Mesenchymal stem cell (in vitro differentiated cells and primary cell): ENCODE data around the gene C10orf71.

Experiments used
- DNase-seq: peaks from one replicate; pipeline ENCODE4 v3.0.0-alpha.2; 2013
- H2AFZ ChIP-seq: one replicate; pipeline ENCODE4 v1.6.1; 2013; ENCODE audit warnings: low read depth, mild to moderate bottlenecking, control low read depth, inconsistent platforms, low read length, moderate library complexity
- H2AK5ac ChIP-seq: 2 replicates; pipeline ENCODE4 v1.6.1; 2013; ENCODE audit warnings: low read length, moderate library complexity, mild to moderate bottlenecking, inconsistent platforms; ENCODE audit not compliant: severe bottlenecking
- H2BK120ac ChIP-seq: one replicate; pipeline ENCODE4 v1.6.1; 2013; ENCODE audit warnings: low read depth, mild to moderate bottlenecking, inconsistent platforms, low read length, moderate library complexity
- H2BK12ac ChIP-seq, 2 experiments: one replicate each; pipeline ENCODE4 v1.6.1; 2013; ENCODE audit warnings: inconsistent platforms in 2 of 2, low read length in 2 of 2, mild to moderate bottlenecking in 2 of 2, moderate library complexity in 2 of 2, control low read depth in 1 of 2
- H2BK15ac ChIP-seq: one replicate; pipeline ENCODE4 v1.6.1; 2013; ENCODE audit warnings: mild to moderate bottlenecking, low read depth, inconsistent platforms; ENCODE audit not compliant: poor library complexity, severe bottlenecking
- H2BK5ac ChIP-seq: 2 replicates; pipeline ENCODE4 v1.6.1; 2013; ENCODE audit warnings: low read depth, mild to moderate bottlenecking, low read length, control low read depth, inconsistent platforms; ENCODE audit not compliant: poor library complexity, severe bottlenecking
- H3K14ac ChIP-seq, 2 experiments: one replicate each; pipeline ENCODE4 v1.6.1; 2013; ENCODE audit warnings: inconsistent platforms in 2 of 2, low read length in 2 of 2, control low read depth in 1 of 2, mild to moderate bottlenecking in 1 of 2, moderate library complexity in 1 of 2
- H3K18ac ChIP-seq, 2 experiments: one replicate each; pipeline ENCODE4 v1.6.1; 2013; ENCODE audit warnings: inconsistent platforms in 2 of 2, low read length in 2 of 2, control low read depth in 1 of 2, low read depth in 1 of 2, mild to moderate bottlenecking in 1 of 2
- H3K23ac ChIP-seq, 2 experiments: one replicate each; pipeline ENCODE4 v1.6.1; 2013; ENCODE audit warnings: inconsistent platforms in 2 of 2, low read length in 2 of 2, mild to moderate bottlenecking in 2 of 2, moderate library complexity in 2 of 2, control low read depth in 1 of 2
- H3K27ac ChIP-seq: 2 replicates; pipeline ENCODE4 v1.5.1; 2013; ENCODE audit warnings: mild to moderate bottlenecking, moderate library complexity, low read length, control low read depth, inconsistent platforms; ENCODE audit not compliant: poor library complexity, severe bottlenecking
- H3K27me3 ChIP-seq, 2 experiments: 2 replicates each; pipeline versions ENCODE4 v1.6.1 to v1.7.0; 2013; ENCODE audit warnings: low read length in 2 of 2, mild to moderate bottlenecking in 2 of 2, moderate library complexity in 2 of 2, control low read depth in 1 of 2, inconsistent platforms in 1 of 2; ENCODE audit not compliant: control insufficient read depth in 1 of 2, insufficient read depth in 1 of 2
- H3K36me3 ChIP-seq, 2 experiments: 2 replicates each; pipeline versions ENCODE4 v1.6.1 to v1.7.0; 2013; ENCODE audit warnings: low read length in 2 of 2, control low read depth in 1 of 2, inconsistent platforms in 1 of 2, low read depth in 1 of 2, mild to moderate bottlenecking in 1 of 2; ENCODE audit not compliant: insufficient read depth in 2 of 2, control insufficient read depth in 1 of 2
- H3K4ac ChIP-seq, 2 experiments: one replicate each; pipeline ENCODE4 v1.6.1; 2013; ENCODE audit warnings: inconsistent platforms in 2 of 2, low read length in 2 of 2, mild to moderate bottlenecking in 2 of 2, moderate library complexity in 2 of 2, control low read depth in 1 of 2, low read depth in 1 of 2
- H3K4me1 ChIP-seq: 2 replicates; pipeline ENCODE4 v1.6.1; 2013; ENCODE audit warnings: low read depth, low read length, control low read depth; ENCODE audit not compliant: control insufficient read depth, insufficient read depth
- H3K4me2 ChIP-seq: 2 replicates; pipeline ENCODE4 v1.6.1; 2013; ENCODE audit warnings: low read length, mild to moderate bottlenecking, inconsistent platforms; ENCODE audit not compliant: poor library complexity, severe bottlenecking
- H3K4me3 ChIP-seq, 2 experiments: 2 replicates each; pipeline versions ENCODE4 v1.5.1 to v1.7.0; 2013; ENCODE audit warnings: low read length in 2 of 2, mild to moderate bottlenecking in 2 of 2, control low read depth in 1 of 2, low read depth in 1 of 2; ENCODE audit not compliant: insufficient read depth in 1 of 2
- H3K79me1 ChIP-seq: replicated peaks from 2 replicates; pipeline ENCODE4 v1.6.1; 2013; ENCODE audit warnings: mild to moderate bottlenecking, control low read depth, low read length, inconsistent platforms; ENCODE audit not compliant: poor library complexity, severe bottlenecking
- H3K9ac ChIP-seq: 2 replicates; pipeline ENCODE4 v1.7.0; 2013; ENCODE audit warnings: mild to moderate bottlenecking, low read length, moderate library complexity
- H3K9me3 ChIP-seq: 2 replicates; pipeline ENCODE4 v1.7.0; 2013; ENCODE audit warnings: mild to moderate bottlenecking, low read length; ENCODE audit not compliant: control insufficient read depth
- H4K8ac ChIP-seq: one replicate; pipeline ENCODE4 v1.6.1; 2013; ENCODE audit warnings: inconsistent platforms, mild to moderate bottlenecking, low read length, moderate library complexity
- H4K91ac ChIP-seq: one replicate; pipeline ENCODE4 v1.6.1; 2013; ENCODE audit warnings: mild to moderate bottlenecking, low read length, inconsistent platforms
- WGBS: methylation state at CpG from one replicate; pipeline ENCODE4 v1.1.7; 2013; ENCODE audit warnings: mixed read lengths; 5-methylcytosine and 5-hydroxymethylcytosine counted together

C10orf71 gene

DNA sequence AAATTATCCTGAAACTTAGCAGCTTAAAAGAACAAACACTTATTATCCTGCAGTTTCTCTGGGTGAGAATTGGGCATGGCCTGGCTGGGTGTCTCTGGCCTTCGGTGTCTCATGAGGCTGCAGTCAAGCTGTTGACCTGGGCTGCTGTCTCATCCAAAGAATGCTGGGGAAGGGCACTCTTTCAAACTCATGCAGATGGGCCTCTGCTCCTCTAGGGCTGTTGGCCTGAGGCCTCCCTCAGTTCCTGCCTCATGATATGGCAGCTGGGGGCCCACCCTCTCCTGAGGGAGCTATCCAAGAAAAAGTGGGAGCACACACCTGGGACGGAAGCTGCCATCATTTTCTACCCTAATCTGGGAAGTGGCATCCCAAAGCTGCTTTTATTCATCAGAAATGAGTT, 53.4 kb downstream of the C10orf71 start:
- no peaks in the 10 kb centered on the region for H3K79me1 ChIP-seq
- no peak overlapping the region for H3K14ac ChIP-seq
- WGBS, result 66% methylated on average over 2 of the region's 2 CpGs
- H3K27me3 ChIP-seq, result peaks cover 0 to 48% of the 10 kb centered on the region in 2 experiments
- H2BK5ac ChIP-seq, result no peak overlapping the region
- no peak overlapping the region for H3K4me2 ChIP-seq
- no peak overlapping the region for H3K9ac ChIP-seq
- no peak overlapping the region for H2AK5ac ChIP-seq
- no peak for DNase-seq
- H4K91ac ChIP-seq, result no peak overlapping the region
- H3K18ac ChIP-seq, result no peak overlapping the region
- no peak overlapping the region for H2BK120ac ChIP-seq
- no peak overlapping the region for H3K4ac ChIP-seq
- no peak overlapping the region for H2BK12ac ChIP-seq
- H3K4me3 ChIP-seq, result no peak overlapping the region
- no peaks in the 10 kb centered on the region for H3K36me3 ChIP-seq
- H3K27ac ChIP-seq, result no peak overlapping the region
- H2AFZ ChIP-seq, result no peak overlapping the region
- no peak overlapping the region for H4K8ac ChIP-seq
- H2BK15ac ChIP-seq, result no peak overlapping the region
- no peak overlapping the region for H3K23ac ChIP-seq
- H3K9me3 ChIP-seq, result peaks cover 23% of the 10 kb centered on the region
- no peaks in the 10 kb centered on the region for H3K4me1 ChIP-seq

DNA sequence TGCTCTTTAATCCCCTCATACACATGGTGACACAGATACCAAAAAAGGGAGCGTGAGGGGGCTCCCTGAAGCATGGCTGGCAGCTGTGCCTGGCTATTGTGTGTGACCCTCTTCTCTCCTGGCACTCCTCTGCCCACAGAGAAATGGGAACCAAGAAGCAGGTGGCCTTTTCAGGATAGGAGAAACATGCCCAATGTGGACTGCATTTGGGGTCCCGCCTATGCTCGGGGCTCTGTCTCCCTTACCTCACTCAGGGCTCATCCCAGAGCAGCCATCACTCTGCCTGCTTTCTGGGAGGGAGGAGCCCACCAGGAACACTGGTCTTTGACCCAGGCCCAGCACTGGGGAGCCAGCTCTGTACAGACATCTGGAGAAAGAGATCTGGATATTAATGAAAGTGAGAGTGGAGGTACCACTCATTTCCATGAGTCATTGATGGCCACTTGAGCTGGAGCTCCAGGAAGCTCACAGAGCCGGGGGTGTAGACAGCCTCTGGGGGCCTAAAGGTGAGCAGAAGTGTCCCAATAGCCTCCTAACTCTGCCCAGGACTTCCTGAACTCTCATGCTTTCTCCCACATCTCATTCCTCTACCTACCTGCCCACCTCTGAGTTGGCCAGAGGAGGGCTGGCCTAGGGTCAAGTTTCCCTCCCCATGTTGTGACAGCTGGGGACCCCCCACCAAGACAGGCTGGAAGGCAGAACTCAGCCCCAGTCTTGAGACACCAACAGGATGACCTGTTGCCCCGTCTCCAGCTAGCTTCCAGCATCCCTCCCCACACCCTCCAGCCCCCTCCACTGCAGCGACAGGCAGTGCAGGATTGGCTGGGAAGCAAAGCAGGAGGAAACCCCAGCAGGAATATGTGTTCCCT, 54.3 kb downstream of the C10orf71 start:
- Histone ChIP-seq H3K9ac (no peak overlapping the region), H2AK5ac (no peak overlapping the region), H3K18ac (no peak overlapping the region), H3K4ac (no peak overlapping the region), H3K79me1 (no peaks in the 10 kb centered on the region), H2BK12ac (no peak overlapping the region), H4K8ac (no peak overlapping the region), H2AFZ (no peak overlapping the region), H3K4me2 (no peak overlapping the region), H3K4me3 (no peak overlapping the region), H4K91ac (no peak overlapping the region), H2BK5ac (no peak overlapping the region), H3K9me3 (peaks cover 27% of the 10 kb centered on the region), H3K27ac (no peak overlapping the region), H3K14ac (no peak overlapping the region), H2BK120ac (no peak overlapping the region), H3K23ac (no peak overlapping the region), H3K36me3 (no peaks in the 10 kb centered on the region), H3K27me3 (peaks cover 0 to 42% of the 10 kb centered on the region in 2 experiments), H3K4me1 (no peaks in the 10 kb centered on the region), H2BK15ac (no peak overlapping the region)
- WGBS, result 68% methylated on average over 6 of the region's 6 CpGs
- DNase-seq, result no peak

- Histone ChIP-seq H3K18ac (no peak overlapping the region), H3K79me1 (no peaks in the 10 kb centered on the region), H4K8ac (no peak overlapping the region), H3K9me3 (peaks cover 27% of the 10 kb centered on the region), H3K23ac (no peak overlapping the region), H2BK12ac (no peak overlapping the region), H4K91ac (no peak overlapping the region), H2AK5ac (no peak overlapping the region), H2BK120ac (no peak overlapping the region), H3K27me3 (peaks cover 0 to 39% of the 10 kb centered on the region in 2 experiments), H2BK15ac (no peak overlapping the region), H3K36me3 (no peaks in the 10 kb centered on the region), H3K4me2 (no peak overlapping the region), H3K27ac (no peak overlapping the region), H3K4me1 (no peaks in the 10 kb centered on the region), H3K14ac (no peak overlapping the region), H3K4me3 (no peak overlapping the region), H3K9ac (no peak overlapping the region), H3K4ac (no peak overlapping the region), H2AFZ (no peak overlapping the region), H2BK5ac (no peak overlapping the region)
- no peak for DNase-seq
- WGBS, result 72% methylated on average over 7 of the region's 8 CpGs
These were observed 55.1 kb downstream of the C10orf71 start for GRCh38 chr10:49353895-49354566.

DNA sequence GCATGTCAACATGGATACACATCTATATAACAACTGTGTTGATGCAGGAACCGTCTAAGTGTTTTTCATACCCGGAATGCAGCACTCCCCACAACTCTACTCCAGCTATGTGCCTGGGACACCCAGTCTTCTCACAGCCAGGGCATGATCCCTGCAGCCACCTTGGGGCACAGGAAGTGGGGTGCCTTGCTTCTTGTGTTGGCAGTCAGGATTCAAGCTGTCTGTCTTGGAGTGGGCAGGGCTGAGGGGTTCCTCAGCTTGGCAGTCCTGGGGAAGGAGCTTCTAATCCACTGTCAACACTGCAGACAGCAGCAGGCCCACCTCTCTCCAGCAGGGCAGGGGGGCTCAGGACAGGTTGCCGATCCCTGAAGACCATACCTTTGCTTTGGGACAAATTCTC, 55.6 kb downstream of the C10orf71 start:
- DNase-seq, result no peak
- Histone ChIP-seq H2AFZ (no peak overlapping the region), H2BK120ac (no peak overlapping the region), H3K36me3 (no peaks in the 10 kb centered on the region), H4K8ac (no peak overlapping the region), H2BK12ac (no peak overlapping the region), H3K4ac (no peak overlapping the region), H3K9ac (no peak overlapping the region), H4K91ac (no peak overlapping the region), H2BK15ac (no peak overlapping the region), H3K27ac (no peak overlapping the region), H3K27me3 (peaks cover 0 to 39% of the 10 kb centered on the region in 2 experiments), H3K18ac (no peak overlapping the region), H3K23ac (no peak overlapping the region), H2BK5ac (no peak overlapping the region), H3K4me3 (no peak overlapping the region), H3K4me1 (peaks cover 2% of the 10 kb centered on the region), H3K79me1 (no peaks in the 10 kb centered on the region), H2AK5ac (no peak overlapping the region), H3K9me3 (peaks cover 23% of the 10 kb centered on the region), H3K14ac (no peak overlapping the region), H3K4me2 (no peak overlapping the region)
- 74% methylated on average over 3 of the region's 3 CpGs for WGBS
